GM21367 (cell line): ENCODE results near the gene TSPAN9.

Source experiments
- ATAC-seq: cut with Tn5 transposase; IDR thresholded peaks from one replicate; pipeline ENCODE4 v1.9.1; 2021; ENCODE audit not compliant: unreplicated experiment

Gene TSPAN9

GRCh38 chr12:3097836-3098235 is 20.7 kb downstream of the TSPAN9 start:
- no peak for ATAC-seq

GRCh38 chr12:3098436-3098835 is 21.3 kb downstream of the TSPAN9 start:
- no peak for ATAC-seq

GRCh38 chr12:3099146-3099545 is 22.0 kb downstream of the TSPAN9 start:
- no peak for ATAC-seq

GRCh38 chr12:3101309-3102024 is 24.3 kb downstream of the TSPAN9 start:
- no peak for ATAC-seq

GRCh38 chr12:3102771-3103410 is 25.7 kb downstream of the TSPAN9 start:
- no peak for ATAC-seq

GRCh38 chr12:3103806-3104205 is 26.6 kb downstream of the TSPAN9 start:
- no peak for ATAC-seq

- no peak for ATAC-seq
Observed at GRCh38 chr12:3105690-3106479, 28.7 kb downstream of the TSPAN9 start.

- ATAC-seq = no peak
Observed at GRCh38 chr12:3106579-3106978, 29.4 kb downstream of the TSPAN9 start.

GRCh38 chr12:3107071-3107583 is 29.9 kb downstream of the TSPAN9 start:
- ATAC-seq = no peak

GRCh38 chr12:3107954-3108353 is 30.8 kb downstream of the TSPAN9 start:
- no peak for ATAC-seq

- ATAC-seq = no peak
Observed at GRCh38 chr12:3110578-3110977, 33.4 kb downstream of the TSPAN9 start.

- ATAC-seq = no peak
Observed at GRCh38 chr12:3113671-3114325, 36.6 kb downstream of the TSPAN9 start.

GRCh38 chr12:3114671-3115070 is 37.5 kb downstream of the TSPAN9 start:
- ATAC-seq = no peak

GRCh38 chr12:3115078-3115477 is 37.9 kb downstream of the TSPAN9 start:
- no peak for ATAC-seq

GRCh38 chr12:3116106-3116844 is 39.1 kb downstream of the TSPAN9 start:
- ATAC-seq = no peak

- ATAC-seq = no peak
Observed at GRCh38 chr12:3117144-3117581, 40.0 kb downstream of the TSPAN9 start.

GRCh38 chr12:3117591-3118015 is 40.4 kb downstream of the TSPAN9 start:
- ATAC-seq = no peak

GRCh38 chr12:3119192-3119755 is 42.1 kb downstream of the TSPAN9 start:
- ATAC-seq = no peak

- no peak for ATAC-seq
Observed at GRCh38 chr12:3119756-3120601, 42.8 kb downstream of the TSPAN9 start.
